ENCODE measurements around the gene KRTAP29-1. TPM values are rescaled to one million over a fixed set of nuclear protein-coding genes. Genes with fewer than 3 reads are reported as not detected.

Gene KRTAP29-1
- total and polyA plus RNA-seq, 2 experiments from 2014 or later = not detected

DNA sequence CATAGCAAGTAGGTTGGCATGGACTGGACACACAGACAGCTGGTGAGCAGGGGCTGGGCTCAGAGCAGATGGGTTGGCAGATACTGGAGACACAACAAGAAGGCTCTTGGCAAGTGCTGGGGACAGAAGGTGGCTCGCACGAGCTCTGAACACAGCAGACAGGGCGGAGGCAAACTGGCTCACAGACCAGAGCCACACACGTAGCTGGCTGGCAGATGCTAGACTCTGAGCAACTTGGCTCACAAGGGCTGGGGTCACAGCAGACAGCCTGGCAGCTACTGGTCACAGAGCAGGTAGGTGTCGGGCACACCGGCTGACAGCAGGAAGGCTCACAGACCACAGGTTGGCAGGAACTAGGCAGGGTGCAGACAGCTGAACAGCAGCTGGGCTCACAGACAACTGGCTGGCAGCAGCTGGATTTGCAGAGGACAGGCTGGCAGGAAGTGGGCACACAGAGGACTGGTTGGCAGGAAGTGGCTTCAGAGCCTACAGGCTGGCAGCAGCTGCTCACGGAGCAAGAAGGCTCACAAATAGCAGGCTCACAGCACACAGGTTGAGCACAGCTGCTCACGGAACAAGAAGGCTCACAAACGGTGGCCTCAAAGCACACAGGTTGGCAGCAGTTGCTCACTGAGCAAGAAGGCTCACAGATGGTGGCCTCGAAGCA is 5.7 kb upstream of the KRTAP29-1 start:
- DNase-seq (ENCODE audit: low read depth in 1 of 2, low spot score in 1 of 2) = no peak
- TF ChIP-seq, protein P1, sequence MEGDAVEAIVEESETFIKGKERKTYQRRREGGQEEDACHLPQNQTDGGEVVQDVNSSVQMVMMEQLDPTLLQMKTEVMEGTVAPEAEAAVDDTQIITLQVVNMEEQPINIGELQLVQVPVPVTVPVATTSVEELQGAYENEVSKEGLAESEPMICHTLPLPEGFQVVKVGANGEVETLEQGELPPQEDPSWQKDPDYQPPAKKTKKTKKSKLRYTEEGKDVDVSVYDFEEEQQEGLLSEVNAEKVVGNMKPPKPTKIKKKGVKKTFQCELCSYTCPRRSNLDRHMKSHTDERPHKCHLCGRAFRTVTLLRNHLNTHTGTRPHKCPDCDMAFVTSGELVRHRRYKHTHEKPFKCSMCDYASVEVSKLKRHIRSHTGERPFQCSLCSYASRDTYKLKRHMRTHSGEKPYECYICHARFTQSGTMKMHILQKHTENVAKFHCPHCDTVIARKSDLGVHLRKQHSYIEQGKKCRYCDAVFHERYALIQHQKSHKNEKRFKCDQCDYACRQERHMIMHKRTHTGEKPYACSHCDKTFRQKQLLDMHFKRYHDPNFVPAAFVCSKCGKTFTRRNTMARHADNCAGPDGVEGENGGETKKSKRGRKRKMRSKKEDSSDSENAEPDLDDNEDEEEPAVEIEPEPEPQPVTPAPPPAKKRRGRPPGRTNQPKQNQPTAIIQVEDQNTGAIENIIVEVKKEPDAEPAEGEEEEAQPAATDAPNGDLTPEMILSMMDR (IDR thresholded peaks at IDR 0.05; ENCODE audit: low read depth, low read length) = no peak
- Histone ChIP-seq H3K4me1 (ENCODE audit: low read depth) (no peaks in the 10 kb centered on the region), H3K27ac (no peak overlapping the region), H3K27me3 (peaks cover 5% of the 10 kb centered on the region), H3K9me3 (ENCODE audit: low read depth) (no peaks in the 10 kb centered on the region), H3K36me3 (no peaks in the 10 kb centered on the region), H3K4me3 (no peak overlapping the region)

DNA sequence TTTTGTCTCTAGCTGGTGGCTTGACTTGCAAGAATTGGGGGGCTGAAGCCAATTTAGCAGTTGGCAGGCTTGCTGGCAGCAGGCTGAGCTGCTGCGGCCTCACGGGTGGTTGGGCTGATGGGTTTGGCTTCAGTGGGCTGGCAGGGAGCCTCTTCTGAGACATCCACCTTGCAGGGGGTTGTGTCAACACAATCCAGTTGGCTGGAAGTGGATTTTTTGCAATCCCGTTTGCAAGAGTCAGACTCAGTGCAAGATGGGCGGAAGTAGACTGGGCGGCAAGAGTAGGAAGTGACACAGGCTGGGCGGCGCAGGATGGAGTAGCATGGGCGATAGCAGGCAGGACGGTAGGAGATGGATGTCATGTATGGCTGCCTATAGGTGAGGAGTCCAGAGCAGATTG is 5.0 kb upstream of the KRTAP29-1 start:
- H3K27me3 ChIP-seq = peaks cover 5% of the 10 kb centered on the region
- no peak overlapping the region for H3K4me3 ChIP-seq
- no peaks in the 10 kb centered on the region for H3K36me3 ChIP-seq
- TF ChIP-seq, protein P1 (IDR thresholded peaks at IDR 0.05; ENCODE audit: low read depth, low read length) = no peak
- H3K9me3 ChIP-seq (ENCODE audit: low read depth) = no peaks in the 10 kb centered on the region
- DNase-seq (ENCODE audit: low read depth in 1 of 2, low spot score in 1 of 2) = no peak
- H3K27ac ChIP-seq = no peak overlapping the region
- H3K4me1 ChIP-seq (ENCODE audit: low read depth) = no peaks in the 10 kb centered on the region

DNA sequence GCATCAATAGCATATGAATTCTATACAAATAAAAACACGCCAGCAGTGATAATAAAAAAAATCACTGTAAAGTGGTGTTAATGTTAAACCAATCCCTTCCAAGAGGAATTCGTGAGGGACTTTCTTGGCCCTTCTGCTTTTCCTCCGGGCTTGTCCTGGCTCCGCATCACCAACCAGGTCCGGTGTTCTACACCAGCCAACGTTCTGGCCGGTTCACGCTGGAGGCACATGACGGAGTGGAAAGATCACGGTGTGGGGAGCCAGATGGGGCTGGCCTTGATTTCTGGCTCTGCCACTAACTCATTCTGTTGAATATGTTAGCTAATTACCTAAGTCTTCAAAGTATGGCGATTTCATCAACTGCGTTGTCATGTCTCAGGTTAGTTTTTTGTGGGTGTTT is 1.4 kb upstream of the KRTAP29-1 start:
- DNase-seq (ENCODE audit: low read depth in 1 of 2, low spot score in 1 of 2) = no peak
- Histone ChIP-seq H3K36me3 (no peaks in the 10 kb centered on the region), H3K4me3 (no peak overlapping the region), H3K9me3 (ENCODE audit: low read depth) (no peaks in the 10 kb centered on the region), H3K27ac (no peak overlapping the region), H3K27me3 (no peaks in the 10 kb centered on the region), H3K4me1 (ENCODE audit: low read depth) (no peaks in the 10 kb centered on the region)
- TF ChIP-seq, protein P1 (IDR thresholded peaks at IDR 0.05; ENCODE audit: low read depth, low read length) = no peak

DNA sequence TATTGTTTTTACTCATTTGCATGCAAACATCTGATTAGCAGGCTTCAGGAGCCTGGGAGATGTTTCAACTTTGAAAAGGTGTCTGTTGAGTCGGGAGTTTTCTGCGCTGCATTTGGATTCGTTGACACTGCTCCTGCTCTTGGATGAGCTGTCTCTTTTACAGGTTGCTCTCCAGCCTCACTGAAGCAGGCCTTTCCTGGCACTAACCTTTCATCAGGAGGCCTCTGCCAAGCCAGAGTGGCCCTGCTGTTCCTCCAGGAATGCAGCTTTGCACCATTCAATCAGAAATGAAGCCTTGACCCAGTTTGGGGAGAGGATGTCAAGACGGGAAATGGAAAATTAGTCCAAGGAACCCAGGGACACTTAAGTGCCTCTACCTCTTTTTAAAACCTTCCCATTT is 330 bp upstream of the KRTAP29-1 start:
- no peaks in the 10 kb centered on the region for H3K27me3 ChIP-seq
- DNase-seq (ENCODE audit: low read depth in 1 of 2, low spot score in 1 of 2) = no peak
- no peaks in the 10 kb centered on the region for H3K4me1 ChIP-seq (ENCODE audit: low read depth)
- TF ChIP-seq, protein P1 (IDR thresholded peaks at IDR 0.05; ENCODE audit: low read depth, low read length) = no peak
- H3K27ac ChIP-seq = no peak overlapping the region
- no peaks in the 10 kb centered on the region for H3K36me3 ChIP-seq
- H3K4me3 ChIP-seq = no peak overlapping the region
- no peaks in the 10 kb centered on the region for H3K9me3 ChIP-seq (ENCODE audit: low read depth)

DNA sequence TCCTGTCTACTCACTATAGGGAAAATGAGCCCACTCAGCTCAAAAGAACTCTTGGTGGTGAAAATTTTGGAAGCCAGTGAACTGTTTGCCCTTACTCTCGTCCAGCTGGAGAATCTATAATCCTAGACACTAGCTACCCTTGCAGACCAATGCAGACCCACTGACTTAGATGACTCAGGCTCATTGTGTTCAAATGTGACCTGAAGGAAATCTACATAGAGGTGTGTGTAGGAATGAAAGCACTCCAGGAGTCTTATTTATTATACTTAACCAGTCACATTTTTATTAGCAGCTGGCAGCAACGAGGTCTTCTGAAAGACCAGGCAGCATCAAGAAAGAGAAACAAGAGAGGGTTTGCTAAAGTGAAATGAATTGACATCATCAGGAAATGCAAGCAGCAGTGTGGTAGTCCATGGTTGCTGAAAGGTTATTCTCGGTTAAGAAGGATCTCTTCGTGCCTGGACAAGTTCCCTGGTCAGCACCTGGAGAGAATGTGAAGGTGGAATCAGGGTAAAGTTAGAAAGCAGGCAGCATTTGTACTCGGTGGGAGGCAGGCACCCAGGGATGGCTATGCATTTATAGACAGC is 1.4 kb downstream of the KRTAP29-1 start:
- TF ChIP-seq, protein P1 (IDR thresholded peaks at IDR 0.05; ENCODE audit: low read depth, low read length) = no peak
- no peaks in the 10 kb centered on the region for H3K27me3 ChIP-seq
- H3K36me3 ChIP-seq = no peaks in the 10 kb centered on the region
- H3K4me1 ChIP-seq (ENCODE audit: low read depth) = no peaks in the 10 kb centered on the region
- H3K9me3 ChIP-seq (ENCODE audit: low read depth) = no peaks in the 10 kb centered on the region
- H3K27ac ChIP-seq = no peak overlapping the region
- H3K4me3 ChIP-seq = no peak overlapping the region
- no peak for DNase-seq (ENCODE audit: low read depth in 1 of 2, low spot score in 1 of 2)

All from cardiac muscle cell (in vitro differentiated cells and primary cell).